Lower lobe of right lung (tissue), 2 donors: ENCODE results near the gene UNC13C. TPM values are rescaled to one million over a fixed set of nuclear protein-coding genes. Genes with fewer than 3 reads are reported as not detected.

ENCODE experiments used
- ATAC-seq, 2 donors: fragments of 200-7000 bp; cut with Tn5 transposase; one replicate each; pipeline ENCODE4 v1.9.1; 2020 to 2022; ENCODE audit warnings: mild to moderate bottlenecking in 2 of 2, moderate library complexity in 2 of 2
- DNase-seq: peaks from one replicate; pipeline ENCODE4 v3.0.0-alpha.2; 2020
- H3K27ac ChIP-seq: fragments of 200-600 bp; one replicate; pipeline ENCODE4 v1.8.0; 2022
- H3K27me3 ChIP-seq: fragments of 200-600 bp; one replicate; pipeline ENCODE4 v1.8.0; 2022; ENCODE audit warnings: low read depth
- H3K36me3 ChIP-seq: fragments of 200-600 bp; one replicate; pipeline ENCODE4 v1.8.0; 2022; ENCODE audit warnings: mild to moderate bottlenecking
- H3K4me1 ChIP-seq: fragments of 200-600 bp; one replicate; pipeline ENCODE4 v1.8.0; 2022
- H3K4me3 ChIP-seq: fragments of 200-600 bp; one replicate; pipeline ENCODE4 v1.8.0; 2022; ENCODE audit warnings: mild to moderate bottlenecking
- H3K9me3 ChIP-seq: fragments of 200-600 bp; one replicate; pipeline ENCODE4 v1.8.0; 2022
- intact Hi-C: fragments of 100-400 bp; cut with DNase I; formaldehyde crosslinking; loops from one replicate; pipeline ENCODE4 v1.11.0; 2022
- total RNA-seq: library from RNA; stranded (reverse); fragmentation: NEBNext Ultra II Directional; extraction: Animal tissue kit (Norgen Biotek cat#: 25700); gene quantifications from one replicate; pipeline ENCODE4 v1.2.1, GENCODE V29; 2021
- TF ChIP-seq, protein P1 (sequence below): fragments of 200-600 bp; IDR thresholded peaks from one replicate; pipeline ENCODE4 v1.8.0; 2022; ENCODE audit warnings: antibody characterized with exemption, mild to moderate bottlenecking
- donor health status: DM: no; HTN: yes; CAD: no; lungs with severe emphysema.

The UNC13C gene
- total RNA-seq, 1 donor from 2014 or later = 0.12 TPM

DNA sequence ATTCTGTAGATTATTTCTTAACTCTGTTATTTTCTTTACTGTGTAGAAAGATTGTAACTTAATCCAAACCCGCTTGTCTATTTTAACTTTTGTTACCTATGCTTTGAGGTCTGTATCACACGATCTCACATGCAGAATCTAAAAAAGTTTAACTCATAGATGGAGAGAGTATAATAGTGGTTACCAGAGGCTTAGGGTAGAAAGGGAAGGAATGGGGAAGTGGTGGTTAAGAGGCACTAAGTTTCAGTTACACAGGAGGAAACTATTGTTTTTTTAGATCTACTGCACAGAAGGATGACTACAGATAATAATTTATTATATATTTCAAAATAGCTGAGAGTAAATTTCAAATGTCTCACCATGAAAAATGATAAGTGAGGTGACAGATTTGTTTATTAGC, 703.3 kb downstream of the UNC13C start:
- Histone ChIP-seq H3K4me3 (no peak overlapping the region), H3K36me3 (no peaks in the 10 kb centered on the region), H3K27ac (no peak overlapping the region), H3K9me3 (no peaks in the 10 kb centered on the region), H3K4me1 (no peaks in the 10 kb centered on the region), H3K27me3 (no peaks in the 10 kb centered on the region)
- TF ChIP-seq, protein P1, sequence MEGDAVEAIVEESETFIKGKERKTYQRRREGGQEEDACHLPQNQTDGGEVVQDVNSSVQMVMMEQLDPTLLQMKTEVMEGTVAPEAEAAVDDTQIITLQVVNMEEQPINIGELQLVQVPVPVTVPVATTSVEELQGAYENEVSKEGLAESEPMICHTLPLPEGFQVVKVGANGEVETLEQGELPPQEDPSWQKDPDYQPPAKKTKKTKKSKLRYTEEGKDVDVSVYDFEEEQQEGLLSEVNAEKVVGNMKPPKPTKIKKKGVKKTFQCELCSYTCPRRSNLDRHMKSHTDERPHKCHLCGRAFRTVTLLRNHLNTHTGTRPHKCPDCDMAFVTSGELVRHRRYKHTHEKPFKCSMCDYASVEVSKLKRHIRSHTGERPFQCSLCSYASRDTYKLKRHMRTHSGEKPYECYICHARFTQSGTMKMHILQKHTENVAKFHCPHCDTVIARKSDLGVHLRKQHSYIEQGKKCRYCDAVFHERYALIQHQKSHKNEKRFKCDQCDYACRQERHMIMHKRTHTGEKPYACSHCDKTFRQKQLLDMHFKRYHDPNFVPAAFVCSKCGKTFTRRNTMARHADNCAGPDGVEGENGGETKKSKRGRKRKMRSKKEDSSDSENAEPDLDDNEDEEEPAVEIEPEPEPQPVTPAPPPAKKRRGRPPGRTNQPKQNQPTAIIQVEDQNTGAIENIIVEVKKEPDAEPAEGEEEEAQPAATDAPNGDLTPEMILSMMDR = no peak
- intact Hi-C loops = no loop called here
- ATAC-seq (no peak), DNase-seq (no peak)

Other genes starting within 250 kb of the UNC13C start
- gene WDR72, start 218.8 kb upstream of the UNC13C start, total RNA-seq = 1.5 TPM